HepG2 (cell line): ENCODE data around the gene IL27RA. TPM values are rescaled to one million over a fixed set of nuclear protein-coding genes. Genes with fewer than 3 reads are reported as not detected.

ENCODE experiments used
- DR1 ChIP-seq: sonication (generic); formaldehyde crosslinking; IDR thresholded peaks from 2 replicates; pipeline ENCODE4 v1.8.0; 2021; ENCODE audit warnings: mild to moderate bottlenecking, missing genetic modification reagents, inconsistent platforms
- FOXK2 ChIP-seq: fragments of 450-650 bp; IDR thresholded peaks from 2 replicates; pipeline ENCODE4 v1.6.1; 2016
- JDP2 ChIP-seq: sonication (generic); formaldehyde crosslinking; IDR thresholded peaks from 2 replicates; pipeline ENCODE4 v1.8.1; 2022; ENCODE audit warnings: missing genetic modification reagents, borderline replicate concordance
- NAIF1 ChIP-seq: sonication (generic); formaldehyde crosslinking; IDR thresholded peaks from 2 replicates; pipeline ENCODE4 v1.5.0; 2020; ENCODE audit warnings: mild to moderate bottlenecking, missing genetic modification reagents, borderline replicate concordance
- NCOA5 ChIP-seq: sonication (generic); formaldehyde crosslinking; IDR thresholded peaks from 2 replicates; pipeline ENCODE4 v1.4.0; 2020; ENCODE audit warnings: missing genetic modification reagents
- NFATC3 ChIP-seq: sonication (generic); formaldehyde crosslinking; IDR thresholded peaks from 2 replicates; pipeline ENCODE4 v1.5.1; 2020; ENCODE audit warnings: mild to moderate bottlenecking, missing genetic modification reagents
- NR1H2 ChIP-seq: sonication (generic); formaldehyde crosslinking; IDR thresholded peaks from 2 replicates; pipeline ENCODE4 v1.8.1; 2022; ENCODE audit warnings: low read depth, missing genetic modification reagents, borderline replicate concordance
- PRPF4 ChIP-seq: fragments of 200-400 bp; formaldehyde crosslinking; IDR thresholded peaks from 2 replicates; pipeline ENCODE4 v1.6.1; 2016; ENCODE audit warnings: low read length, low read depth; ENCODE audit not compliant: poor library complexity, severe bottlenecking
- RELA ChIP-seq: sonication (generic); formaldehyde crosslinking; IDR thresholded peaks from 2 replicates; pipeline ENCODE4 v1.4.0; 2020; ENCODE audit warnings: missing genetic modification reagents
- TCF12 ChIP-seq, 2 experiments: fragments of 450-650 bp in 1 of 2; sonication (generic) in 1 of 2; formaldehyde crosslinking in 1 of 2; IDR thresholded peaks; 2 replicates each; pipeline versions ENCODE4 v1.6.1 to v1.8.0; 2017 to 2022; ENCODE audit warnings: antibody characterized with exemption in 1 of 2, mild to moderate bottlenecking in 1 of 2, missing genetic modification reagents in 1 of 2, moderate library complexity in 1 of 2
- TFDP2 ChIP-seq: sonication (generic); formaldehyde crosslinking; IDR thresholded peaks from 2 replicates; pipeline ENCODE4 v1.4.0; 2020; ENCODE audit warnings: missing genetic modification reagents
- ZC3H4 ChIP-seq: sonication (generic); formaldehyde crosslinking; IDR thresholded peaks from 2 replicates; pipeline ENCODE4 v1.4.0; 2020; ENCODE audit warnings: missing genetic modification reagents, borderline replicate concordance
- ZFP1 ChIP-seq: IDR thresholded peaks from 2 replicates; pipeline ENCODE4 v1.6.1; 2016
- ZNF275 ChIP-seq: sonication (generic); formaldehyde crosslinking; IDR thresholded peaks from 2 replicates; pipeline ENCODE4 v1.8.0; 2022; ENCODE audit warnings: missing genetic modification reagents, mild to moderate bottlenecking, inconsistent platforms, borderline replicate concordance
- ZNF407 ChIP-seq: sonication (generic); formaldehyde crosslinking; IDR thresholded peaks from one replicate; pipeline ENCODE4 v1.5.1; 2020; ENCODE audit warnings: mild to moderate bottlenecking, missing genetic modification reagents; ENCODE audit errors: not compliant biosample characterization
- ZNF501 ChIP-seq: sonication (generic); formaldehyde crosslinking; IDR thresholded peaks from 2 replicates; pipeline ENCODE4 v1.5.1; 2020; ENCODE audit warnings: mild to moderate bottlenecking, moderate library complexity, missing genetic modification reagents
- ZNF615 ChIP-seq: sonication (generic); formaldehyde crosslinking; IDR thresholded peaks from 2 replicates; pipeline ENCODE4 v1.5.0; 2020; ENCODE audit warnings: mild to moderate bottlenecking, missing genetic modification reagents, borderline replicate concordance
- ZNF841 ChIP-seq: sonication (generic); formaldehyde crosslinking; IDR thresholded peaks from 2 replicates; pipeline ENCODE4 v1.8.1; 2023; ENCODE audit warnings: missing genetic modification reagents, borderline replicate concordance
- polyA plus RNA-seq, 8 experiments: library from polyadenylated mRNA; depleted of rRNA in 3 of 8; stranded (reverse) in 7 of 8; unstranded in 1 of 8; fragments of >200 nt; fragmentation: Illumina TruSeq in 4 of 8; extraction: Trizol in 4 of 8; gene quantifications; 2 replicates each; pipeline versions ENCODE4 v1.2.1 to v1.2.3, GENCODE V29; 2011 to 2016; ENCODE audit warnings: low read depth in 4 of 8, missing spikeins in 1 of 8, mixed read lengths in 1 of 8; ENCODE audit not compliant: insufficient read depth in 1 of 8
- total RNA-seq, 5 experiments: library from RNA; depleted of rRNA; stranded (reverse); fragments of >200 nt; fragmentation: Illumina TruSeq; extraction: Trizol; gene quantifications; 2 replicates each; pipeline ENCODE4 v1.2.3, GENCODE V29; 2016; ENCODE audit warnings: low read depth in 1 of 5

The IL27RA gene
- total and polyA plus RNA-seq, 2 of the 13 experiments (the other 11 are each of a cell fraction or from before 2014, with no cell fraction given), result 3.5 to 8.1 TPM

- TF ChIP-seq ZNF407 (CRISPR knock-in tag) (no peak), NCOA5 (no peak), ZNF275 (CRISPR knock-in tag) (no peak), NR1H2 (CRISPR knock-in tag) (no peak), ZNF615 (CRISPR knock-in tag) (no peak), TFDP2 (CRISPR knock-in tag) (peak; percentile 50; the same call in 1 of the 2 replicates), NFATC3 (no peak), JDP2 (no peak), ZNF501 (CRISPR knock-in tag) (no peak), ZFP1 (CRISPR knock-in tag) (no peak), ZC3H4 (CRISPR knock-in tag) (no peak), DR1 (CRISPR knock-in tag) (0 out of 2 replicates have a peak, but pooled peaks have one; percentile 6), ZNF841 (CRISPR knock-in tag) (no peak), FOXK2 (no peak), RELA (no peak), NAIF1 (CRISPR knock-in tag) (peak; percentile 90; the same call in 1 of the 2 replicates), TCF12 (IDR thresholded peaks at IDR 0.05) (no peak), TCF12 (CRISPR knock-in tag; IDR thresholded peaks at IDR 0.05) (no peak), PRPF4 (no peak)
Measured at GRCh38 chr19:14073261-14073924, 41.8 kb downstream of the IL27RA start (continued).
